K562 (cell line): ENCODE measurements around the gene XPA. TPM values are rescaled to one million over a fixed set of nuclear protein-coding genes. Genes with fewer than 3 reads are reported as not detected.

Experiments
- ATAC-seq: fragments of 200-7000 bp; cut with Tn5 transposase; 3 replicates; pipeline ENCODE4 v1.9.1; 2020; ENCODE audit warnings: moderate library complexity
- BruUV-seq: library from RNA; stranded (reverse); fragments of 400-500 nt; replicated peaks from 2 replicates; lab custom pipeline; 2021; lab: Mats Ljungman, UMichigan
- CTCF ChIA-PET: fragments of 300-600 bp; formaldehyde crosslinking; extraction: SDS; loops from one replicate; lab custom pipeline; 2021; ENCODE audit warnings: low intra/inter-chr PET ratio; lab: Yijun Ruan, JAX
- POLR2A ChIA-PET: fragments of 300-600, 350-650 bp; sonication (Branson Sonifier 250); formaldehyde crosslinking; extraction: SDS; loops from one replicate; lab custom pipeline; 2021; ENCODE audit warnings: antibody characterized with exemption, inconsistent platforms; lab: Yijun Ruan, JAX
- DNase-seq, 4 experiments: peaks; one replicate each; pipeline versions ENCODE4 v3.0.0 to v3.0.0-alpha.2; 2011 to 2018; ENCODE audit warnings: low spot score in 3 of 4, mixed read lengths in 3 of 4; ENCODE audit errors: extremely low read depth in 1 of 4
- FAIRE-seq: peaks from 2 replicates; lab custom pipeline; 2011; peaks lifted over from hg19 to GRCh38; lab: Jason Lieb, UNC
- H2AFZ ChIP-seq: 2 replicates; pipeline ENCODE4 v1.6.0; 2011; ENCODE audit warnings: low read depth, low read length, control low read depth, inconsistent platforms
- H3K27ac ChIP-seq: fragments of 200-600 bp; 3 replicates; pipeline ENCODE4 v1.8.0; 2011; ENCODE audit warnings: low read depth, mild to moderate bottlenecking, control low read depth, inconsistent platforms, low read length, moderate library complexity, mixed read lengths; ENCODE audit errors: extremely low read depth
- H3K27me3 ChIP-seq, 2 experiments: fragments of 300-600 bp in 1 of 2; 2 replicates in 1 of 2; 3 replicates in 1 of 2; pipeline versions ENCODE4 v1.6.0 to v1.8.0; 2011; ENCODE audit warnings: inconsistent platforms in 2 of 2, low read length in 2 of 2, mild to moderate bottlenecking in 1 of 2, mixed read lengths in 1 of 2, moderate library complexity in 1 of 2; ENCODE audit not compliant: control insufficient read depth in 2 of 2, insufficient read depth in 2 of 2
- H3K36me3 ChIP-seq: fragments of 300-600 bp; 3 replicates; pipeline ENCODE4 v1.8.0; 2011; ENCODE audit warnings: mild to moderate bottlenecking, low read length, inconsistent platforms; ENCODE audit not compliant: control insufficient read depth, insufficient read depth
- H3K4me1 ChIP-seq, 2 experiments: fragments of 200-600 bp in 1 of 2; replicated peaks in 1 of 2; 2 replicates in 1 of 2; 3 replicates in 1 of 2; pipeline versions ENCODE4 v1.5.1 to v1.8.0; 2011; ENCODE audit warnings: inconsistent platforms in 2 of 2, low read length in 2 of 2, mild to moderate bottlenecking in 1 of 2, mixed read lengths in 1 of 2, moderate library complexity in 1 of 2; ENCODE audit not compliant: control insufficient read depth in 2 of 2, insufficient read depth in 2 of 2
- H3K4me2 ChIP-seq: 2 replicates; pipeline ENCODE4 v1.6.1; 2011; ENCODE audit warnings: low read length, control low read depth, inconsistent platforms, mixed read lengths; ENCODE audit not compliant: insufficient read depth
- H3K4me3 ChIP-seq: fragments of 200-600 bp; sonication (generic), shearing (Covaris generic); 2 replicates; pipeline ENCODE4 v1.5.1; 2016; ENCODE audit warnings: control low read depth, inconsistent platforms
- H3K79me2 ChIP-seq: fragments of 200-600 bp; 3 replicates; pipeline ENCODE4 v1.8.0; 2011; ENCODE audit warnings: low read length, inconsistent platforms; ENCODE audit not compliant: control insufficient read depth, insufficient read depth
- H3K9ac ChIP-seq, 2 experiments: 2 replicates each; pipeline versions ENCODE4 v1.6.0 to v1.6.1; 2011; ENCODE audit warnings: low read depth in 2 of 2, low read length in 2 of 2, control low read depth in 1 of 2, inconsistent platforms in 1 of 2, mild to moderate bottlenecking in 1 of 2, mixed read lengths in 1 of 2; ENCODE audit not compliant: insufficient read depth in 1 of 2
- H3K9me1 ChIP-seq: one replicate; pipeline ENCODE4 v1.6.0; 2011; ENCODE audit warnings: inconsistent platforms, mild to moderate bottlenecking, low read length, moderate library complexity; ENCODE audit not compliant: control insufficient read depth, insufficient read depth
- H3K9me3 ChIP-seq: replicated peaks from 2 replicates; pipeline ENCODE4 v1.5.1; 2011; ENCODE audit warnings: low read depth, low read length, inconsistent platforms; ENCODE audit not compliant: control insufficient read depth, insufficient read depth
- H4K20me1 ChIP-seq: replicated peaks from 2 replicates; pipeline ENCODE4 v1.6.1; 2011; ENCODE audit warnings: low read length, inconsistent platforms, mixed read lengths; ENCODE audit not compliant: control insufficient read depth, insufficient read depth
- NFIC ChIP-seq: fragments of 450-650 bp; IDR thresholded peaks from 2 replicates; pipeline ENCODE4 v1.6.1; 2017; ENCODE audit warnings: mild to moderate bottlenecking, inconsistent platforms
- NR4A1 ChIP-seq, 2 experiments: fragments of 250-450 bp in 1 of 2; fragments of 450-650 bp in 1 of 2; sonication (Bioruptor Pico) in 1 of 2; IDR thresholded peaks; 2 replicates each; pipeline versions ENCODE4 v1.4.0 to v1.6.1; 2016 to 2020; ENCODE audit warnings: mild to moderate bottlenecking in 2 of 2, missing compliant biosample characterization in 1 of 2, missing genetic modification characterization in 1 of 2, moderate library complexity in 1 of 2
- WGBS: fragments of 100-300 bp; shearing (Covaris generic); methylation state at CpG from one replicate; pipeline ENCODE4 v1.1.6; 2016; ENCODE audit warnings: low coverage, mixed read lengths; ENCODE audit not compliant: insufficient coverage; ENCODE audit errors: missing lambda C conversion rate; 5-methylcytosine and 5-hydroxymethylcytosine counted together
- in situ Hi-C: fragments of 300-500 bp; cut with MboI; formaldehyde crosslinking; loops from 4 replicates; pipeline ENCODE4 v1.15.0; 2018; ENCODE audit warnings: inconsistent platforms, mixed read lengths
- intact Hi-C: fragments of 100-400 bp; cut with micrococcal nuclease; formaldehyde crosslinking; loops from 2 replicates; pipeline ENCODE4 v1.14.2; 2022
- polyA plus RNA-seq, 8 experiments: library from polyadenylated mRNA; depleted of rRNA in 4 of 8; stranded (reverse) in 5 of 8; unstranded in 3 of 8; fragments of >200 nt; fragmentation: Nextera tagmentation in 2 of 8; fragmentation: Illumina TruSeq in 1 of 8; extraction: Ambion mirVana in 2 of 8; extraction: Trizol in 1 of 8; gene quantifications; 2 replicates each; pipeline versions ENCODE4 v1.2.1 to v1.2.3, GENCODE V29; 2011 to 2014; ENCODE audit warnings: inconsistent platforms in 1 of 8, missing spikeins in 1 of 8
- total RNA-seq, 7 experiments: library from RNA; depleted of rRNA in 6 of 7; stranded (reverse); fragments of >200 nt in 6 of 7; fragmentation: Illumina TruSeq in 2 of 7; extraction: Trizol in 2 of 7; gene quantifications; 2 replicates each; pipeline versions ENCODE4 v1.2.1 to v1.2.3, GENCODE V29; 2011 to 2021; ENCODE audit warnings: low replicate concordance in 1 of 7
- TF ChIP-seq, protein P1 (sequence below): sonication (generic); IDR thresholded peaks from 2 replicates; pipeline ENCODE4 v1.6.1; 2016

XPA gene
- total and polyA plus RNA-seq, 9 of the 15 experiments (the other 6 are each of a cell fraction or from before 2014, with no cell fraction given), result 5.1 to 18.2 (median 14.1) TPM

DNA sequence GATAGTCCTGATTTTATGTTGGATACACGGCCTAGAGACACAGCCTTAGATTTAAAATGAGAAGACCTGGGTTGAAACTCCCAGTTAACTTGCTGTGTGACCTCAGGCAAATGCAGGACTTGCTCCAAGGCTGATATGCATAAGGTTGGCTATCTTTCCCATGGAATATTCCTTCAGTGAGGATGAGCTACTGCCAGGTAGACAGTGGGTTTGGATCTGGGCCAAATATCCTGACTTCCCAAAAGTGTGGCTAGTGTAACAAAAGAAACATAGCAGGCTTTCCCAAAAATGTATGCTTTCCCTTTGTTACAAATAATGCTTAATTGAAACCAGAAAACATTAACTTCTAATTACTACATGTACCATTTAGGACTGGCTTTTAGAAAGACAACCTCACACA, 697 bp upstream of the XPA start:
- 31% methylated on average over 1 of the region's 1 CpG for WGBS
- peak overlapping the region in 1 of 2 experiments; percentile 69; a peak in 1 of 4 replicates for H3K9ac ChIP-seq

More for the DNA sequence above, 697 bp upstream of the XPA start:
- Histone ChIP-seq H3K27ac (no peak overlapping the region; the same call in 2 of the 3 replicates), H3K27me3 (no peaks in the 10 kb centered on the region), H3K4me1 (peaks cover 16 to 21% of the 10 kb centered on the region in 2 experiments; a peak in 4 of 5 replicates), H3K4me2 (peak overlapping the region; percentile 79), H3K79me2 (peaks cover 40% of the 10 kb centered on the region), H3K4me3 (no peak overlapping the region), H2AFZ (peak overlapping the region; percentile 96), H3K36me3 (peaks cover 12% of the 10 kb centered on the region), H4K20me1 (no peaks in the 10 kb centered on the region), H3K9me1 (no peaks in the 10 kb centered on the region), H3K9me3 (no peaks in the 10 kb centered on the region)
- TF ChIP-seq NR4A1 (CRISPR knock-in tag; IDR thresholded peaks at IDR 0.05) (no peak), NR4A1 (tag; IDR thresholded peaks at IDR 0.05) (no peak), NFIC (peak; percentile 86)
- TF ChIP-seq, protein P1, sequence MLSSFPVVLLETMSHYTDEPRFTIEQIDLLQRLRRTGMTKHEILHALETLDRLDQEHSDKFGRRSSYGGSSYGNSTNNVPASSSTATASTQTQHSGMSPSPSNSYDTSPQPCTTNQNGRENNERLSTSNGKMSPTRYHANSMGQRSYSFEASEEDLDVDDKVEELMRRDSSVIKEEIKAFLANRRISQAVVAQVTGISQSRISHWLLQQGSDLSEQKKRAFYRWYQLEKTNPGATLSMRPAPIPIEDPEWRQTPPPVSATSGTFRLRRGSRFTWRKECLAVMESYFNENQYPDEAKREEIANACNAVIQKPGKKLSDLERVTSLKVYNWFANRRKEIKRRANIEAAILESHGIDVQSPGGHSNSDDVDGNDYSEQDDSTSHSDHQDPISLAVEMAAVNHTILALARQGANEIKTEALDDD, result 0 out of 2 replicates have a peak, but pooled peaks have one; percentile 7
- POLR2A ChIA-PET, result interaction anchor here (1.8 kb wide), 1 partner anchor 10 kb away, joined by 8 read pairs; no protein-coding TSS in a partner anchor
- CTCF ChIA-PET, result no interaction called here
- ATAC-seq, result no peak
- in situ Hi-C loops, result no loop called here
- intact Hi-C loops, result loop anchor here (10.0 kb wide), 1 partner anchor 357 kb away; the partner anchor contains the start of gene NANS
- no peak for FAIRE-seq
- no peak for DNase-seq
- BruUV-seq, result no TSS peak
